DOHH2 (cell line): ENCODE data around the gene CAP1.
A peak's percentile ranks its signal among the peaks of the same experiment; 100 is the strongest.

ENCODE experiments used
- H3F3A ChIP-seq: fragments of 200-600 bp; sonication (generic), shearing (Covaris generic); 2 replicates; pipeline ENCODE4 v1.6.0; 2016; ENCODE audit warnings: antibody characterized with exemption, mild to moderate bottlenecking; ENCODE audit not compliant: control insufficient read depth, insufficient read depth
- H3K27ac ChIP-seq: fragments of 200-600 bp; sonication (generic); 2 replicates; pipeline ENCODE4 v1.5.1; 2014; ENCODE audit warnings: low read depth, mild to moderate bottlenecking, low read length, moderate library complexity
- H3K27me3 ChIP-seq: fragments of 200-600 bp; sonication (generic); 2 replicates; pipeline ENCODE4 v1.6.1; 2014; ENCODE audit warnings: mild to moderate bottlenecking, low read length, mixed read lengths; ENCODE audit not compliant: control insufficient read depth
- H3K36me3 ChIP-seq: fragments of 200-600 bp; sonication (generic); 2 replicates; pipeline ENCODE4 v1.6.1; 2014; ENCODE audit warnings: mild to moderate bottlenecking, low read length, moderate library complexity, mixed read lengths; ENCODE audit not compliant: control insufficient read depth
- H3K4me1 ChIP-seq: fragments of 200-600 bp; sonication (generic); 2 replicates; pipeline ENCODE4 v1.6.1; 2014; ENCODE audit warnings: mild to moderate bottlenecking, low read length, mixed read lengths; ENCODE audit not compliant: control insufficient read depth
- H3K4me2 ChIP-seq: fragments of 200-600 bp; sonication (generic); 2 replicates; pipeline ENCODE4 v1.6.0; 2014; ENCODE audit warnings: mild to moderate bottlenecking, low read length, moderate library complexity
- H3K4me3 ChIP-seq: fragments of 200-600 bp; sonication (generic); 2 replicates; pipeline ENCODE4 v1.5.1; 2014; ENCODE audit warnings: mild to moderate bottlenecking, low read length, mixed read lengths
- H3K79me2 ChIP-seq: fragments of 200-600 bp; sonication (generic); 2 replicates; pipeline ENCODE4 v1.6.1; 2014; ENCODE audit warnings: mild to moderate bottlenecking, low read length, mixed read lengths; ENCODE audit not compliant: control insufficient read depth
- H3K9me2 ChIP-seq: fragments of 200-600 bp; sonication (generic); replicated peaks from 2 replicates; pipeline ENCODE4 v1.6.1; 2014; ENCODE audit warnings: mild to moderate bottlenecking, low read length, mixed read lengths; ENCODE audit not compliant: control insufficient read depth
- H3K9me3 ChIP-seq: fragments of 200-600 bp; sonication (generic); 2 replicates; pipeline ENCODE4 v1.6.1; 2014; ENCODE audit warnings: antibody characterized with exemption, low read length, mixed read lengths; ENCODE audit not compliant: control insufficient read depth, insufficient read depth
- H4K20me1 ChIP-seq: fragments of 200-600 bp; sonication (generic); 2 replicates; pipeline ENCODE4 v1.6.0; 2014; ENCODE audit warnings: low read depth, mild to moderate bottlenecking, antibody characterized with exemption, low read length, moderate library complexity; ENCODE audit not compliant: control insufficient read depth, insufficient read depth
- CTCF ChIP-seq: fragments of 200-600 bp; sonication (generic); IDR thresholded peaks from one replicate; pipeline ENCODE4 v1.5.1; 2014; ENCODE audit warnings: antibody characterized with exemption, mild to moderate bottlenecking, low read depth, low read length; ENCODE audit not compliant: poor library complexity, severe bottlenecking
- EZH2phosphoT487 ChIP-seq: fragments of 200-600 bp; sonication (generic); IDR thresholded peaks from 2 replicates; pipeline ENCODE4 v1.6.1; 2017; ENCODE audit warnings: borderline replicate concordance, mild to moderate bottlenecking, antibody characterized with exemption, low read length, moderate library complexity, mixed read lengths

Gene CAP1

GRCh38 chr1:40064797-40065499 is 24.4 kb downstream of the CAP1 start:
- Histone ChIP-seq H3K27me3 (no peaks in the 10 kb centered on the region), H3K9me2 (no peaks in the 10 kb centered on the region), H3K36me3 (peaks cover 88% of the 10 kb centered on the region), H3K4me1 (peaks cover 69% of the 10 kb centered on the region), H3K27ac (peak overlapping the region; percentile 91), H3F3A (peaks cover 17% of the 10 kb centered on the region), H4K20me1 (no peaks in the 10 kb centered on the region), H3K4me3 (peak overlapping the region; percentile 54), H3K9me3 (no peaks in the 10 kb centered on the region), H3K4me2 (peak overlapping the region; percentile 71), H3K79me2 (peaks cover 32% of the 10 kb centered on the region)
- no peak for TF ChIP-seq CTCF
- no peak for TF ChIP-seq EZH2phosphoT487

- H3K27me3 ChIP-seq = no peaks in the 10 kb centered on the region
Observed at GRCh38 chr1:40067023-40067422, 26.5 kb downstream of the CAP1 start.

GRCh38 chr1:40067851-40068250 is 27.3 kb downstream of the CAP1 start:
- TF ChIP-seq CTCF (no peak), EZH2phosphoT487 (no peak)
- no peaks in the 10 kb centered on the region for H3K9me3 ChIP-seq
- no peaks in the 10 kb centered on the region for H3K27me3 ChIP-seq
- H3K4me3 ChIP-seq = no peak overlapping the region
- H3K27ac ChIP-seq = no peak overlapping the region
- no peaks in the 10 kb centered on the region for H4K20me1 ChIP-seq
- H3K36me3 ChIP-seq = peaks cover 93% of the 10 kb centered on the region
- peaks cover 9% of the 10 kb centered on the region for H3K79me2 ChIP-seq
- peaks cover 40% of the 10 kb centered on the region for H3K4me1 ChIP-seq
- no peak overlapping the region for H3K4me2 ChIP-seq
- peaks cover 13% of the 10 kb centered on the region for H3F3A ChIP-seq
- H3K9me2 ChIP-seq = no peaks in the 10 kb centered on the region

More at GRCh38 chr1:40067023-40067422, 26.5 kb downstream of the CAP1 start:
- Histone ChIP-seq H3K79me2 (peaks cover 12% of the 10 kb centered on the region), H3K4me3 (no peak overlapping the region), H3K4me2 (no peak overlapping the region), H3K36me3 (peaks cover 88% of the 10 kb centered on the region), H3F3A (peaks cover 13% of the 10 kb centered on the region), H3K9me2 (no peaks in the 10 kb centered on the region), H3K9me3 (no peaks in the 10 kb centered on the region), H4K20me1 (no peaks in the 10 kb centered on the region), H3K27ac (0 out of 2 replicates have a peak overlapping the region, but pooled peaks have one; percentile 7), H3K4me1 (peaks cover 48% of the 10 kb centered on the region)
- TF ChIP-seq EZH2phosphoT487 (no peak), CTCF (no peak)
